ENCODE results near the gene LGALS7B. TPM values are rescaled to one million over a fixed set of nuclear protein-coding genes. Genes with fewer than 3 reads are reported as not detected.
"Not testable (repeated sequence)": the region's sequence is repeated elsewhere in the genome, so short reads cannot be mapped to it uniquely, and the experiment has no call there.

The LGALS7B gene
- total RNA-seq, 2 experiments from 2014 or later = not detected

- no peak overlapping the region for H3K27ac Mint-ChIP-seq
- intact Hi-C loops (cut with DNase I, micrococcal nuclease) = no loop called here
- no peaks in the 10 kb centered on the region for H3K27me3 Mint-ChIP-seq
- no peaks in the 10 kb centered on the region for H3K4me1 Mint-ChIP-seq
- no peaks in the 10 kb centered on the region for H3K9me3 Mint-ChIP-seq (ENCODE audit: low read depth)
- H3K36me3 Mint-ChIP-seq (ENCODE audit: low read depth) = no peaks in the 10 kb centered on the region
- POLR2A ChIA-PET = no interaction called here
- CTCF ChIA-PET = interaction anchor here (1.5 kb wide), 1 partner anchor 17 kb away, joined by 5 read pairs; no protein-coding TSS in a partner anchor
- ATAC-seq (no peak), DNase-seq (no peak)
- no peak overlapping the region for H3K4me3 Mint-ChIP-seq
Observed at GRCh38 chr19:38786572-38787265, 2.3 kb upstream of the LGALS7B start.

DNA sequence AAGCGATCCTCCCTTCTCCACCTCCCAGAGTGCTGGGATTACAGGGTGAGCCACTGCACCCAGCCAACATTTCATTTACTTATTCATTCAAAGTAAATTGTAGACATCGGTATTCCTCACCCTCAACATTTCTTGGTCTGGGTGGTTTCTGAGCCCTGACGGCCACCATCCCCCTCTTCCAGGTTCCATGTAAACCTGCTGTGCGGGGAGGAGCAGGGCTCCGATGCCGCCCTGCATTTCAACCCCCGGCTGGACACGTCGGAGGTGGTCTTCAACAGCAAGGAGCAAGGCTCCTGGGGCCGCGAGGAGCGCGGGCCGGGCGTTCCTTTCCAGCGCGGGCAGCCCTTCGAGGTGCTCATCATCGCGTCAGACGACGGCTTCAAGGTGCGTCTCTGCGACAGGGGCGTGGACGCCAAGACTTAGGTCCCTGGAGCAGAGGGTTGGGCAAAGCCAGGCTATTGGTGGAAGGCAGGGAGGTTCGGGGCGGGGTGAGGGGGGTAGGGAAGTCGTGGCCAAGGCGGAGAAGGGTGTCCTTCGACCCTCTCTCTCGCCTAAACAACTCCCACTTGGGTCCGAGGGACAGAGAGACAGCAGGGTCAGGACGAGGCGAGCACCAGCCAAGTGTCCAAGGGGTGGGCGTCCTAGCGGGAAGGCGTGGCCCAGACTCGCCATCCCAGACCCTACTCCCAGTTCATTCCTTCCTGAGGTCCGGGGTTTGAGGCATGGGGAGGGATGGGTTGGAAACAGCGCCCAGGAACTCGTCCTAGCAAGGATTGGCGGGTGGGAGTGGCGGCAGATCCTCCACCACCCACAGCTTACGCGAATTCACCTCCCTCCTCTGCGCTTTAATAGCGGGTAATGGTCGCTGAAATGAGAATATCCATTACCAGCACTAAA lies 1.8 kb downstream of the LGALS7B start:
- ATAC-seq; H3K27me3 Mint-ChIP-seq; DNase-seq; intact Hi-C loops (cut with DNase I, micrococcal nuclease); CTCF ChIA-PET; POLR2A ChIA-PET; H3K4me1 Mint-ChIP-seq; H3K9me3 Mint-ChIP-seq (ENCODE audit: low read depth); H3K36me3 Mint-ChIP-seq (ENCODE audit: low read depth); H3K4me3 Mint-ChIP-seq; H3K27ac Mint-ChIP-seq: not testable (repeated sequence)

DNA sequence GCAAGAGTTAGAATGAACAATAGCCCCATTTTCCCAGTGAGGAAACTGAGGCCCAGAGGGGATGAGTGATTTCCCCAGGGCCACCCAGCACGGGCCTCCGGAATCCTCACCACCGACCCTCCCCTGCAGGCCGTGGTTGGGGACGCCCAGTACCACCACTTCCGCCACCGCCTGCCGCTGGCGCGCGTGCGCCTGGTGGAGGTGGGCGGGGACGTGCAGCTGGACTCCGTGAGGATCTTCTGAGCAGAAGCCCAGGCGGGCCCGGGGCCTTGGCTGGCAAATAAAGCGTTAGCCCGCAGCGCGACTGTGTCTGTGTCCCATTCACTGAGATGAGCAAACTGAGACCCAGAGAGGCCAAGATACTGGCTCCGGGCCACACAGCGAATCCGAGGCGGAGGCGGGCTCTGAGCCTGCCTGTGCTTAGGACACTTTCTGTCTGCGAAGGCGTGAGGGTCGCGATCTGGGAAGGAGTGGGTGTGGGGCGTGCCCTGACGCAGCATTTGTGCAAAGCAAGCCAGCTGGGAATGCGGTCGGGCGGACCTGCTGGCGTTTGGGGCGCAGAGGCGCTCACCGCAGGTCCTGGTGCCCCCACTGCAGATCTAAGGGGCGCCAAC lies 2.6 kb downstream of the LGALS7B start:
- ATAC-seq = peak; percentile 94
- H3K9me3 Mint-ChIP-seq (ENCODE audit: low read depth); POLR2A ChIA-PET; DNase-seq; H3K4me1 Mint-ChIP-seq; CTCF ChIA-PET; H3K27ac Mint-ChIP-seq; H3K4me3 Mint-ChIP-seq; H3K27me3 Mint-ChIP-seq; H3K36me3 Mint-ChIP-seq (ENCODE audit: low read depth): not testable (repeated sequence)
- intact Hi-C loops (cut with DNase I, micrococcal nuclease) = loop anchor here in 1 of 2 experiments (2.0 kb wide), 1 partner anchor 17 kb away; no protein-coding TSS in a partner anchor

GRCh38 chr19:38792250-38793111 lies 3.5 kb downstream of the LGALS7B start:
- Mint-ChIP-seq H3K4me3 (peak overlapping the region; percentile 10), H3K4me1 (peaks cover 4% of the 10 kb centered on the region), H3K27me3 (no peaks in the 10 kb centered on the region), H3K36me3 (ENCODE audit: low read depth) (no peaks in the 10 kb centered on the region), H3K27ac (no peak overlapping the region), H3K9me3 (ENCODE audit: low read depth) (no peaks in the 10 kb centered on the region)
- CTCF ChIA-PET = interaction anchor here (0.6 to 0.7 kb wide), 3 partner anchors 14 to 141 kb away, joined by 3 to 4 read pairs (median 4); no protein-coding TSS in a partner anchor
- DNase-seq (peak; percentile 64), ATAC-seq (peak; percentile 17)
- intact Hi-C loops (cut with DNase I, micrococcal nuclease) = loop anchor here in 1 of 2 experiments (2.0 kb wide), 1 partner anchor 18 kb away; no protein-coding TSS in a partner anchor
- POLR2A ChIA-PET = interaction anchor here (0.7 kb wide), 2 partner anchors 23 to 796 kb away, joined by 3 to 4 read pairs; no protein-coding TSS in a partner anchor

DNA sequence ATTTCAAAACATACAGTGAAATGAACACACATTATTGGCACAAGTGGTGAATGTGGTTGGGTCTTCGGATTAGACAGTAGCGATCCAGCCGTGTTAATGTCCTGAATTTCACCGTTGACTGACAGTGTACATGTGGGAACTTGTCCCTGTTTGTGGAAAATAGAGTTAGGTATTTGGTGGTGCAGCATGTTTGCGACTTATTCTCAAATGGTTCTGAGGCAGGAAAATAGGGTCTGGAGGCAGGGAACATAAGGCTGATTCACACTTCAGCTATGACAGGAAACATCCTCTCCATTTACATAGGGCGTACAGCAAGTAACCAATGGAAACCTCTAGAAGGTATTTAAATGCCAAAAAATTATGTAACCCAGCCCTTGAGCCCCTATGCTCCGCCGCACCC lies 4.2 kb downstream of the LGALS7B start:
- no peaks in the 10 kb centered on the region for H3K27me3 Mint-ChIP-seq
- CTCF ChIA-PET = interaction anchor here (0.6 to 1.7 kb wide), 4 partner anchors 14 to 140 kb away, joined by 3 to 9 read pairs (median 4); no protein-coding TSS in a partner anchor
- H3K4me3 Mint-ChIP-seq = no peak overlapping the region
- H3K4me1 Mint-ChIP-seq = peaks cover 4% of the 10 kb centered on the region
- POLR2A ChIA-PET = interaction anchor here (0.7 kb wide), 2 partner anchors 24 to 795 kb away, joined by 3 to 4 read pairs; no protein-coding TSS in a partner anchor
- no peak overlapping the region for H3K27ac Mint-ChIP-seq
- no peaks in the 10 kb centered on the region for H3K9me3 Mint-ChIP-seq (ENCODE audit: low read depth)
- intact Hi-C loops (cut with DNase I, micrococcal nuclease) = loop anchor here in 1 of 2 experiments (2.0 kb wide), 1 partner anchor 18 kb away; no protein-coding TSS in a partner anchor
- no peak for DNase-seq
- no peak for ATAC-seq
- H3K36me3 Mint-ChIP-seq (ENCODE audit: low read depth) = no peaks in the 10 kb centered on the region

GRCh38 chr19:38793671-38794070 lies 4.7 kb downstream of the LGALS7B start:
- intact Hi-C loops (cut with DNase I, micrococcal nuclease) = loop anchor here in 1 of 2 experiments (2.0 kb wide), 1 partner anchor 19 kb away; no protein-coding TSS in a partner anchor
- ATAC-seq = no peak
- ChIA-PET POLR2A (no interaction called here), CTCF (interaction anchor here (0.8 to 1.7 kb wide), 2 partner anchors 24 to 38 kb away, joined by 3 to 9 read pairs; no protein-coding TSS in a partner anchor)
- no peaks in the 10 kb centered on the region for H3K36me3 Mint-ChIP-seq (ENCODE audit: low read depth)
- no peaks in the 10 kb centered on the region for H3K27me3 Mint-ChIP-seq
- no peak overlapping the region for H3K27ac Mint-ChIP-seq
- H3K4me3 Mint-ChIP-seq = no peak overlapping the region
- H3K4me1 Mint-ChIP-seq = peaks cover 4% of the 10 kb centered on the region
- H3K9me3 Mint-ChIP-seq (ENCODE audit: low read depth) = no peaks in the 10 kb centered on the region
- DNase-seq = no peak

- POLR2A ChIA-PET = no interaction called here
- Mint-ChIP-seq H3K4me1 (peaks cover 6% of the 10 kb centered on the region), H3K27me3 (no peaks in the 10 kb centered on the region), H3K27ac (no peak overlapping the region), H3K9me3 (ENCODE audit: low read depth) (no peaks in the 10 kb centered on the region), H3K36me3 (ENCODE audit: low read depth) (no peaks in the 10 kb centered on the region), H3K4me3 (no peak overlapping the region)
- no peak for ATAC-seq
- DNase-seq = no peak
- CTCF ChIA-PET = interaction anchor here (1.3 kb wide), 1 partner anchor 22 kb away, joined by 3 read pairs; no protein-coding TSS in a partner anchor
- intact Hi-C loops (cut with DNase I, micrococcal nuclease) = loop anchor here in 1 of 2 experiments (5.0 kb wide), 1 partner anchor 33 kb away; no protein-coding TSS in a partner anchor
Observed at GRCh38 chr19:38795549-38795948, 6.5 kb downstream of the LGALS7B start.

- ATAC-seq = no peak
- POLR2A ChIA-PET = no interaction called here
- no peaks in the 10 kb centered on the region for H3K36me3 Mint-ChIP-seq (ENCODE audit: low read depth)
- intact Hi-C loops (cut with DNase I, micrococcal nuclease) = loop anchor here in 1 of 2 experiments (5.0 kb wide), 1 partner anchor 34 kb away; no protein-coding TSS in a partner anchor
- H3K4me1 Mint-ChIP-seq = peaks cover 6% of the 10 kb centered on the region
- DNase-seq = no peak
- H3K9me3 Mint-ChIP-seq (ENCODE audit: low read depth) = no peaks in the 10 kb centered on the region
- no peaks in the 10 kb centered on the region for H3K27me3 Mint-ChIP-seq
- no peak overlapping the region for H3K4me3 Mint-ChIP-seq
- H3K27ac Mint-ChIP-seq = no peak overlapping the region
- CTCF ChIA-PET = interaction anchor here (0.6 to 1.3 kb wide), 2 partner anchors 22 to 145 kb away, joined by 3 to 4 read pairs; no protein-coding TSS in a partner anchor
Observed at GRCh38 chr19:38796154-38796553, 7.2 kb downstream of the LGALS7B start.

- H3K4me1 Mint-ChIP-seq; H3K27ac Mint-ChIP-seq; H3K4me3 Mint-ChIP-seq; DNase-seq; H3K36me3 Mint-ChIP-seq (ENCODE audit: low read depth); CTCF ChIA-PET; ATAC-seq; POLR2A ChIA-PET; H3K9me3 Mint-ChIP-seq (ENCODE audit: low read depth); H3K27me3 Mint-ChIP-seq: not testable (repeated sequence)
- intact Hi-C loops (cut with DNase I, micrococcal nuclease) = loop anchor here in 1 of 2 experiments (5.0 kb wide), 1 partner anchor 35 kb away; no protein-coding TSS in a partner anchor
Observed at GRCh38 chr19:38797781-38798180, 8.8 kb downstream of the LGALS7B start.

DNA sequence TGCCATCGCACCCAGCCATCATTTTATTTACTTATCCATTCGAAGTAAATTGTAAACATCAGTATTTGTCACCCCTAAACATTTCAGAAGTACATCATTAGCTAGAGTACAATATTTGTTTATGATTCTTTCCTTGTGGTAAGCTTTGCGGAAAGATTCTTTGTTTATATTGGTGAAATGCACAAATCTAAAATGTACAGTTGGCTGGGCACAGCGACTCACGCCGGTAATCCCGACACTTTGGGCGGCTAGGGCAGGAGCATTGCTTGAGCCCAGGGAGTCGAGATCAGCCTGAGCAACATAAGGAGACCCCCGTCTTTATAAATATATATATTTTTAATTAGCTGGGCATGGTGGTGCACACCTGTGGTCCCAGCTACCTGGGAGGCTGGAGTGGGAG lies 10.1 kb downstream of the LGALS7B start:
- no peaks in the 10 kb centered on the region for H3K36me3 Mint-ChIP-seq (ENCODE audit: low read depth)
- no peak overlapping the region for H3K27ac Mint-ChIP-seq
- ChIA-PET POLR2A (interaction anchor here (0.6 kb wide), 1 partner anchor 286 kb away, joined by 3 read pairs; no protein-coding TSS in a partner anchor), CTCF (interaction anchor here (1.6 kb wide), 1 partner anchor 29 kb away, joined by 6 read pairs; no protein-coding TSS in a partner anchor)
- H3K4me3 Mint-ChIP-seq = no peak overlapping the region
- intact Hi-C loops (cut with DNase I, micrococcal nuclease) = loop anchor here in 1 of 2 experiments (5.0 kb wide), 1 partner anchor 37 kb away; no protein-coding TSS in a partner anchor
- H3K4me1 Mint-ChIP-seq = peaks cover 3% of the 10 kb centered on the region
- ATAC-seq (no peak), DNase-seq (no peak)
- no peaks in the 10 kb centered on the region for H3K9me3 Mint-ChIP-seq (ENCODE audit: low read depth)
- no peaks in the 10 kb centered on the region for H3K27me3 Mint-ChIP-seq

Data from activated CD4-positive, alpha-beta T cell treated with anti-CD3 and anti-CD28 coated beads for 36 hours (primary cell).